ENCODE results near the gene MTR.

The MTR gene

DNA sequence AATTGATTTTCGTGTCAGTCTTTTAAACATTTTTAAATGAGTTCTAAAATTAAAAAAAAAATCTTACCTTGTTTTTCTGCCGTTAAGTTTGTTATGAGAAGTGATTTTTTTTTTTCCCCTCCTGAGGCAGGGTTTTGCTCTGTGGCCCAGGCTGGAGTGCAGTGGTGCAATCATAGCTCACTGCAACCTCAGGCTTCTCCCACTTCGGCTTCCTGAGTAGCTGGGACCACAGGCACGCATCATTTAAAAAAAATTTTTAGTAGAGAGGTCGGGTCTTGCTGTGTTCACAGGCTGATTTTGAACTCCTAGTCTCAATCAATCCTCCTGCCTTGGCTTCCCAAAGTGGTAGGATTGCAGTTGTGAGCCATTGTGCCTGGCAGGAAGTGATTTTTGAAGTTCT, 41.1 kb downstream of the MTR start:
- H3K9ac ChIP-seq (ENCODE audit: low read depth, low read length), result no peak overlapping the region
- H3K4me1 ChIP-seq (ENCODE audit: control insufficient read depth, insufficient read depth, low read length), result no peaks in the 10 kb centered on the region
- H3K9me3 ChIP-seq (ENCODE audit: control insufficient read depth, insufficient read depth, low read length), result no peaks in the 10 kb centered on the region
- no peaks in the 10 kb centered on the region for H3K36me3 ChIP-seq (ENCODE audit: control insufficient read depth, insufficient read depth, low read length)
- H3K4me3 ChIP-seq (ENCODE audit: low read depth, low read length), result no peak overlapping the region
- H3K27me3 ChIP-seq (ENCODE audit: control insufficient read depth, insufficient read depth, low read length), result no peaks in the 10 kb centered on the region

- no peaks in the 10 kb centered on the region for H3K9me3 ChIP-seq (ENCODE audit: control insufficient read depth, insufficient read depth, low read length)
- H3K36me3 ChIP-seq (ENCODE audit: control insufficient read depth, insufficient read depth, low read length), result no peaks in the 10 kb centered on the region
Measured at GRCh38 chr1:236837115-236837514, 42.0 kb downstream of the MTR start.

GRCh38 chr1:236837897-236838296, 42.8 kb downstream of the MTR start:
- Histone ChIP-seq H3K27me3 (ENCODE audit: control insufficient read depth, insufficient read depth, low read length) (no peaks in the 10 kb centered on the region), H3K9ac (ENCODE audit: low read depth, low read length) (no peak overlapping the region), H3K9me3 (ENCODE audit: control insufficient read depth, insufficient read depth, low read length) (no peaks in the 10 kb centered on the region), H3K4me1 (ENCODE audit: control insufficient read depth, insufficient read depth, low read length) (no peaks in the 10 kb centered on the region), H3K4me3 (ENCODE audit: low read depth, low read length) (no peak overlapping the region), H3K36me3 (ENCODE audit: control insufficient read depth, insufficient read depth, low read length) (no peaks in the 10 kb centered on the region)

More at GRCh38 chr1:236837115-236837514, 42.0 kb downstream of the MTR start:
- H3K9ac ChIP-seq (ENCODE audit: low read depth, low read length), result no peak overlapping the region
- no peaks in the 10 kb centered on the region for H3K4me1 ChIP-seq (ENCODE audit: control insufficient read depth, insufficient read depth, low read length)
- no peak overlapping the region for H3K4me3 ChIP-seq (ENCODE audit: low read depth, low read length)
- H3K27me3 ChIP-seq (ENCODE audit: control insufficient read depth, insufficient read depth, low read length), result no peaks in the 10 kb centered on the region

DNA sequence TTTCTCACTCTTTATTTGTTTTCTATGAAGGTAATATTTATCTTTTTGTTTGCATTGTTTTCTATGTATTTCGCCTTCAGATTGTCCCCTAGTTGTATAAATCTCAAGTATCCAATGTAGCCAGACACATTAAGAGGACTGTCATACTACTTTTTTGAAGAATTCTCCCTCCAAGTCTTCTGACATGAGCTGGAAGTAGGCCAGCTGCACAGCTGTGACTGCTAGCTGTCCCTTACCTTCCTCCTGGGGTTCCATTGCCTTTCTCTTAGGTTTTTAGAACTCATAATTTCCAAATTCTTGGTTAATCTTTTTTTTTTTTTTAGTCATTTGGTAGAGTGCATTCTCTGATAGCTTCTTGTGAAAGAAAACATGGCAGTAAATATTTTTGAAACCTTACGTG, 46.2 kb downstream of the MTR start:
- Histone ChIP-seq H3K27me3 (ENCODE audit: control insufficient read depth, insufficient read depth, low read length) (no peaks in the 10 kb centered on the region), H3K4me3 (ENCODE audit: low read depth, low read length) (no peak overlapping the region), H3K4me1 (ENCODE audit: control insufficient read depth, insufficient read depth, low read length) (no peaks in the 10 kb centered on the region), H3K9me3 (ENCODE audit: control insufficient read depth, insufficient read depth, low read length) (no peaks in the 10 kb centered on the region), H3K9ac (ENCODE audit: low read depth, low read length) (no peak overlapping the region), H3K36me3 (ENCODE audit: control insufficient read depth, insufficient read depth, low read length) (no peaks in the 10 kb centered on the region)

GRCh38 chr1:236844499-236845271, 49.6 kb downstream of the MTR start:
- H3K9ac ChIP-seq (ENCODE audit: low read depth, low read length), result no peak overlapping the region
- H3K27me3 ChIP-seq (ENCODE audit: control insufficient read depth, insufficient read depth, low read length), result no peaks in the 10 kb centered on the region
- no peaks in the 10 kb centered on the region for H3K9me3 ChIP-seq (ENCODE audit: control insufficient read depth, insufficient read depth, low read length)
- no peaks in the 10 kb centered on the region for H3K36me3 ChIP-seq (ENCODE audit: control insufficient read depth, insufficient read depth, low read length)
- no peaks in the 10 kb centered on the region for H3K4me1 ChIP-seq (ENCODE audit: control insufficient read depth, insufficient read depth, low read length)
- no peak overlapping the region for H3K4me3 ChIP-seq (ENCODE audit: low read depth, low read length)

- Histone ChIP-seq H3K36me3 (ENCODE audit: control insufficient read depth, insufficient read depth, low read length) (no peaks in the 10 kb centered on the region), H3K9ac (ENCODE audit: low read depth, low read length) (no peak overlapping the region), H3K9me3 (ENCODE audit: control insufficient read depth, insufficient read depth, low read length) (no peaks in the 10 kb centered on the region), H3K27me3 (ENCODE audit: control insufficient read depth, insufficient read depth, low read length) (no peaks in the 10 kb centered on the region), H3K4me1 (ENCODE audit: control insufficient read depth, insufficient read depth, low read length) (no peaks in the 10 kb centered on the region), H3K4me3 (ENCODE audit: low read depth, low read length) (no peak overlapping the region)
Measured at GRCh38 chr1:236845830-236846229, 50.7 kb downstream of the MTR start.

GRCh38 chr1:236848274-236848923, 53.3 kb downstream of the MTR start:
- Histone ChIP-seq H3K36me3 (ENCODE audit: control insufficient read depth, insufficient read depth, low read length) (no peaks in the 10 kb centered on the region), H3K4me1 (ENCODE audit: control insufficient read depth, insufficient read depth, low read length) (no peaks in the 10 kb centered on the region), H3K4me3 (ENCODE audit: low read depth, low read length) (no peak overlapping the region), H3K9ac (ENCODE audit: low read depth, low read length) (no peak overlapping the region), H3K9me3 (ENCODE audit: control insufficient read depth, insufficient read depth, low read length) (no peaks in the 10 kb centered on the region), H3K27me3 (ENCODE audit: control insufficient read depth, insufficient read depth, low read length) (no peaks in the 10 kb centered on the region)

DNA sequence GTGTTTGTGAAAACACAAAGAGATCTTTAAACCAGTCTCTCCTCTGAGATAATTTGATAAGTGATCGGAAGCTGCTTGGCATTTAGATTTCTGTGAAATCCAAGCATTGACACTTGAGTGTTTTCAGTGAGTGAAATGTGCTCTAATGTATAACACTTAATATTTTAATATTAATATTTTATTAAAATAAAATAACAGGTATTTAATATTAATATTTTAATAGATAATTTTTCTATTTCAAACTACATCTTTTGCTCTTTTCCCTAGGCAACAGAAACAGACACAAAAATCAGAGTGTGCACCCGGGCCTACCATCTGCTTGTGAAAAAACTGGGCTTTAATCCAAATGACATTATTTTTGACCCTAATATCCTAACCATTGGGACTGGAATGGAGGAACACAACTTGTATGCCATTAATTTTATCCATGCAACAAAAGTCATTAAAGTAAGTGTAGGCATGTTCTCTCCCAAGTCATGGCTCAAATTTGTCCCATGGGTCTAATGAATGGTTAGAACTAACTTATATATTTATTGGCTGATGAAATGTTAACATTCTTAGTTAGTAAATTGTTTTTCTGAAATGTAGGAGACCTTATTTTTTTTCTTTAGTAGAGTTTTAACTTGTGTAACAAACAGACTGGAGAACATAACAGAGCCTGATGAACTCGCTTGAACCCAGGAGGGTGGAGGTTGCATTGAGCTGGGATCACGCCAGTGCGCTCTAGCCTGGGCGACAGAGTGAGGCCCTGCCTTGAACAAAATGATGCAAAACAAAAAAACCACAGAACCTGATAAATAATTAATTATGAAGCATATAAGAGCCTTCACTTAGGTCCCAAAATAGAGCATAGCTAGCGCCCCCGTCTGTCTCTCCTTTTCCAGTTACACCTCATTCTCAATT, 55.2 kb downstream of the MTR start:
- H3K27me3 ChIP-seq (ENCODE audit: control insufficient read depth, insufficient read depth, low read length), result no peaks in the 10 kb centered on the region
- H3K9ac ChIP-seq (ENCODE audit: low read depth, low read length), result no peak overlapping the region
- no peaks in the 10 kb centered on the region for H3K9me3 ChIP-seq (ENCODE audit: control insufficient read depth, insufficient read depth, low read length)
- no peak overlapping the region for H3K4me3 ChIP-seq (ENCODE audit: low read depth, low read length)
- H3K36me3 ChIP-seq (ENCODE audit: control insufficient read depth, insufficient read depth, low read length), result no peaks in the 10 kb centered on the region
- no peaks in the 10 kb centered on the region for H3K4me1 ChIP-seq (ENCODE audit: control insufficient read depth, insufficient read depth, low read length)

DNA sequence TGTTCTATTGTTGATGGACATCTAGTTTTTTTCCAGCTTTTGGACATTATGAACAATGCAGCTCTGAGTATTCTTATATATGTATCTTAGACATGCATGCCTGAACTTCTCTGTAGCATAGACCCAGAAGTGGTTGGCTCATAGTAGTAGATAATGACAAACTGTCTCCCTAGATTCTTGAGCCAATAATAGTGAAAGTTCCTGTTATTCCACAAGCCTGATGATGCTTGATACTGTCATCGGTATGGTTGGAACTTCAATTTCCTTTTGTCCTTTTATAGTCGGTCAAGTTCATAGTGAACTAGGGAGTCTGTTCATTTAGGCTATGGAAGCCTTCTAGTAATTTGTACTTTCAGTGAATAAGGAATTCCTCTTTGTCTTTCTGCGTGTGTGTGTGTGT, 56.8 kb downstream of the MTR start:
- H3K9me3 ChIP-seq (ENCODE audit: control insufficient read depth, insufficient read depth, low read length), result no peaks in the 10 kb centered on the region
- no peak overlapping the region for H3K4me3 ChIP-seq (ENCODE audit: low read depth, low read length)
- no peaks in the 10 kb centered on the region for H3K4me1 ChIP-seq (ENCODE audit: control insufficient read depth, insufficient read depth, low read length)
- no peak overlapping the region for H3K9ac ChIP-seq (ENCODE audit: low read depth, low read length)
- no peaks in the 10 kb centered on the region for H3K27me3 ChIP-seq (ENCODE audit: control insufficient read depth, insufficient read depth, low read length)
- H3K36me3 ChIP-seq (ENCODE audit: control insufficient read depth, insufficient read depth, low read length), result no peaks in the 10 kb centered on the region

DNA sequence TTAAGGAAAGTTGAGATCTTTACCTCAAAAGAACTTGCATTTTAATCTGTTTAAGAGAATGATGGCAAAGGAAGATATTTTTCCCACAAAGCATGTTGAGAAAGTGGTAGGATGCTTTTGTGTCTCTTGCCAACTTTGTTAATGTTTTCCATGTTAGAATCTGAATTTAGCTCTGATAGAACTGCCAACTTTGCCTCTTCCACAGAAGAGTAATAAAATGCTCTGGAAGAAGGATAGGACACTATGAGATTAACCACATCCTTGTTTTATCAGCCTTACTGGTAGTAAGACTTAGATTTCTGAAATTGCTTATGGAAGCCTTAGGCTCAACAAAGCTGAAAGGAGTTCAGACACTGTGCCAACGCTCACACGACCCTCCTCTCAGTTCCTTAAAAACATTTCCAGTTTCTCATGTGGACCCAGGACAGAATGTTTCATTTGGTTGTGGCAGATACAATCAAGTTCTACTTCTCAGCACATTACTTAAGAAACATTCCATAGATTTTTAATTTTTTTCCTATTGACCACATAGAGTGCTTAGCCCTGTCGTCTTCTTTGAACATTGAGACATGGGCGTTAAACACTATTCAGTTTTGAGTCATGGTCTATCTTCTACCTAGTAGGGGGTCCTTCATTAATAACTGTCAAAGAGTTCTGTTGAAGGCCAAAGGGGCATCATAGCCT, 59.0 kb downstream of the MTR start:
- Histone ChIP-seq H3K9me3 (ENCODE audit: control insufficient read depth, insufficient read depth, low read length) (no peaks in the 10 kb centered on the region), H3K36me3 (ENCODE audit: control insufficient read depth, insufficient read depth, low read length) (no peaks in the 10 kb centered on the region), H3K4me1 (ENCODE audit: control insufficient read depth, insufficient read depth, low read length) (no peaks in the 10 kb centered on the region), H3K27me3 (ENCODE audit: control insufficient read depth, insufficient read depth, low read length) (no peaks in the 10 kb centered on the region), H3K4me3 (ENCODE audit: low read depth, low read length) (no peak overlapping the region), H3K9ac (ENCODE audit: low read depth, low read length) (no peak overlapping the region)

DNA sequence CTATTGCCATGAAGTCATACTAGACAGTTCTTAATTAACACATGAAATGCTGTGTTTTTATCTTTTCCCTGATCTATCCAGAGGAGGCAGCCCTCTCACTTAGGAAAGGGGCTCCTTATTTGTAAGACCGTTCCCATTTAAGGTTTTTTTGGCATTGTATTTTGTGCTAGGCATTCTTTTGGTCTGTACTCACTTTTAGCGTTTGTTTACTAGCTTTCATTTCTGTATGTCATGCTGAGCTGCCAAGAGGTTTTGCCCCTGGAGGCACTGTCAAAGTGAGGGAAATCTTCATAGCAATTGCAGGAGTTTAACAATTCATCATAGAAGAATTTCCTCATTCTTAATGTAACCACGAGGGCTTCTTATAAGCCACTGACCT, 59.5 kb downstream of the MTR start:
- H3K4me1 ChIP-seq (ENCODE audit: control insufficient read depth, insufficient read depth, low read length), result no peaks in the 10 kb centered on the region
- H3K36me3 ChIP-seq (ENCODE audit: control insufficient read depth, insufficient read depth, low read length), result no peaks in the 10 kb centered on the region
- H3K27me3 ChIP-seq (ENCODE audit: control insufficient read depth, insufficient read depth, low read length), result no peaks in the 10 kb centered on the region
- H3K9me3 ChIP-seq (ENCODE audit: control insufficient read depth, insufficient read depth, low read length), result no peaks in the 10 kb centered on the region
- H3K9ac ChIP-seq (ENCODE audit: low read depth, low read length), result no peak overlapping the region
- H3K4me3 ChIP-seq (ENCODE audit: low read depth, low read length), result no peak overlapping the region

Measured in iPS-15b (cell line).